Measurements from ENCODE around the gene ANKMY1. TPM values are rescaled to one million over a fixed set of nuclear protein-coding genes. Genes with fewer than 3 reads are reported as not detected.

ANKMY1 gene
- total RNA-seq, 1 experiment from 2014 or later = 28.3 TPM

GRCh38 chr2:240453461-240454105, 104.2 kb downstream of the ANKMY1 start:
- DNase-seq (ENCODE audit: low read depth, low spot score) = no peak
- POLR2A ChIA-PET = no interaction called here

GRCh38 chr2:240452462-240453256, 105.1 kb downstream of the ANKMY1 start:
- Histone ChIP-seq H3K9me2 (ENCODE audit: insufficient read depth) (no peaks in the 10 kb centered on the region), H3K9ac (ENCODE audit: low read length) (peak overlapping the region; percentile 46), H2AFZ (ENCODE audit: low read depth, low read length, poor library complexity, severe bottlenecking) (no peak overlapping the region), H3K4me2 (ENCODE audit: low read length) (peak overlapping the region; percentile 75), H4K20me1 (ENCODE audit: insufficient read depth) (no peaks in the 10 kb centered on the region), H3K79me2 (ENCODE audit: insufficient read depth, low read length) (peaks cover 59% of the 10 kb centered on the region; the same call in 1 of the 2 replicates), H3K27ac (ENCODE audit: low read depth, low read length) (peak overlapping the region; percentile 55; the same call in 1 of the 2 replicates), H3K36me3 (ENCODE audit: control insufficient read depth in 1 of 2, insufficient read depth in 2 of 2, low read length in 2 of 2) (no peaks in the 10 kb centered on the region), H3K9me3 (ENCODE audit: control insufficient read depth in 1 of 2, insufficient read depth in 1 of 2, low read depth in 1 of 2, low read length in 2 of 2) (no peaks in the 10 kb centered on the region), H3K4me3 (replicated peaks in 1 of 2; ENCODE audit: low read depth in 1 of 2, low read length in 2 of 2) (peak overlapping the region; percentile 28 to 49), H3K4me1 (ENCODE audit: control insufficient read depth in 1 of 2, insufficient read depth in 2 of 2, low read length in 2 of 2) (peaks cover 27 to 51% of the 10 kb centered on the region in 2 experiments), H3K27me3 (ENCODE audit: insufficient read depth, low read length) (no peaks in the 10 kb centered on the region)
- CTCF ChIA-PET = no interaction called here
- intact Hi-C loops (cut with micrococcal nuclease) = loop anchor here (5.0 kb wide), 1 partner anchor 300 kb away; no protein-coding TSS in a partner anchor
- TF ChIP-seq POLR2AphosphoS5 (IDR thresholded peaks at IDR 0.05; ENCODE audit: low read depth, low read length) (0 out of 2 replicates have a peak, but pooled peaks have one; percentile 13), ZNF274 (IDR thresholded peaks at IDR 0.05; ENCODE audit: low read depth, low read length) (no peak), ELF1 (IDR thresholded peaks at IDR 0.05; ENCODE audit: borderline replicate concordance, low read depth) (no peak), CTCF (IDR thresholded peaks at IDR 0.05 in 2 of 3, conservative IDR thresholded peaks at IDR 0.05 in 1 of 3; ENCODE audit: borderline replicate concordance in 1 of 3, insufficient read depth in 1 of 3, low read depth in 2 of 3, low read length in 2 of 3) (no peak)
- ATAC-seq (peak; percentile 84), DNase-seq (ENCODE audit: low read depth, low spot score) (no peak)
- BruUV-seq (replicated peaks) = no TSS peak
- POLR2A ChIA-PET = no interaction called here
- RAD21 ChIA-PET (ENCODE audit: low non-redundant PET in 1 of 2, low total read pairs in 2 of 2, uncharacterized antibody in 2 of 2, unreplicated experiment in 2 of 2) = no interaction called here

More at GRCh38 chr2:240453461-240454105, 104.2 kb downstream of the ANKMY1 start:
- RAD21 ChIA-PET (ENCODE audit: low non-redundant PET in 1 of 2, low total read pairs in 2 of 2, uncharacterized antibody in 2 of 2, unreplicated experiment in 2 of 2) = no interaction called here
- Histone ChIP-seq H3K4me1 (ENCODE audit: control insufficient read depth in 1 of 2, insufficient read depth in 2 of 2, low read length in 2 of 2) (peaks cover 25 to 49% of the 10 kb centered on the region in 2 experiments), H3K27ac (ENCODE audit: low read depth, low read length) (no peak overlapping the region), H3K4me3 (replicated peaks in 1 of 2; ENCODE audit: low read depth in 1 of 2, low read length in 2 of 2) (no peak overlapping the region), H3K36me3 (ENCODE audit: control insufficient read depth in 1 of 2, insufficient read depth in 2 of 2, low read length in 2 of 2) (no peaks in the 10 kb centered on the region), H4K20me1 (ENCODE audit: insufficient read depth) (no peaks in the 10 kb centered on the region), H3K4me2 (ENCODE audit: low read length) (no peak overlapping the region), H3K9me3 (ENCODE audit: control insufficient read depth in 1 of 2, insufficient read depth in 1 of 2, low read depth in 1 of 2, low read length in 2 of 2) (no peaks in the 10 kb centered on the region), H3K79me2 (ENCODE audit: insufficient read depth, low read length) (peaks cover 57% of the 10 kb centered on the region; the same call in 1 of the 2 replicates), H2AFZ (ENCODE audit: low read depth, low read length, poor library complexity, severe bottlenecking) (no peak overlapping the region), H3K9ac (ENCODE audit: low read length) (no peak overlapping the region), H3K27me3 (ENCODE audit: insufficient read depth, low read length) (no peaks in the 10 kb centered on the region), H3K9me2 (ENCODE audit: insufficient read depth) (no peaks in the 10 kb centered on the region)
- CTCF ChIA-PET = no interaction called here
- intact Hi-C loops (cut with micrococcal nuclease) = loop anchor here (5.0 kb wide), 1 partner anchor 301 kb away; no protein-coding TSS in a partner anchor
- BruUV-seq (replicated peaks) = no TSS peak
- no peak for TF ChIP-seq SP1 (IDR thresholded peaks at IDR 0.05; ENCODE audit: low read depth)
- no peak for ATAC-seq

Data from HCT116 (cell line).